SK-N-SH treated with all-trans-retinoic acid at 6 μM for 48 hours (cell line): ENCODE measurements around the gene METAP1D.

Experiments used
- POU6F1 ChIP-seq: fragments of 250-450 bp; sonication (Bioruptor Pico); IDR thresholded peaks from 2 replicates; pipeline ENCODE4 v1.8.0; 2021; ENCODE audit warnings: low read depth, mild to moderate bottlenecking, moderate library complexity, borderline replicate concordance
- SNAI2 ChIP-seq: fragments of 250-450 bp; sonication (Bioruptor Pico); IDR thresholded peaks from 2 replicates; pipeline ENCODE4 v1.5.0; 2020; ENCODE audit warnings: mild to moderate bottlenecking, moderate library complexity
- ZNF565 ChIP-seq: fragments of 450-650 bp; formaldehyde crosslinking; conservative IDR thresholded peaks from 2 replicates; pipeline ENCODE4 v1.5.0; 2020; ENCODE audit warnings: low read depth, mild to moderate bottlenecking, moderate library complexity
- ZNF8 ChIP-seq: fragments of 450-650 bp; formaldehyde crosslinking; IDR thresholded peaks from 2 replicates; pipeline ENCODE4 v1.5.0; 2020; ENCODE audit warnings: mild to moderate bottlenecking, moderate library complexity

GRCh38 chr2:172120118-172120517 lies 120.4 kb downstream of the METAP1D start:
- TF ChIP-seq ZNF8: no peak
- TF ChIP-seq POU6F1 (CRISPR knock-in tag): no peak
- no peak for TF ChIP-seq ZNF565 (CRISPR knock-in tag)
- no peak for TF ChIP-seq SNAI2
